CD14-positive monocyte (primary cell): ENCODE results near the gene ILF2. TPM values are rescaled to one million over a fixed set of nuclear protein-coding genes. Genes with fewer than 3 reads are reported as not detected.
"Not testable (repeated sequence)": the region's sequence is repeated elsewhere in the genome, so short reads cannot be mapped to it uniquely, and the experiment has no call there.

Experiments used
- DNase-seq, 3 donors: peaks; one replicate each; pipeline ENCODE4 v3.0.0-alpha.2; 2011 to 2022
- H2AFZ ChIP-seq: 2 replicates; pipeline ENCODE4 v1.6.0; 2012; ENCODE audit warnings: mild to moderate bottlenecking, low read depth, low read length, inconsistent platforms; ENCODE audit not compliant: insufficient read depth, poor library complexity, severe bottlenecking
- H3K27ac ChIP-seq, 2 donors: 1 replicate in 1 of 2; 2 replicates in 1 of 2; pipeline ENCODE4 v1.5.1; 2012 to 2013; ENCODE audit warnings: low read length in 2 of 2, control low read depth in 1 of 2, inconsistent platforms in 1 of 2, low read depth in 1 of 2, mild to moderate bottlenecking in 1 of 2
- H3K27me3 ChIP-seq, 2 donors: one replicate each; pipeline versions ENCODE4 v1.6.0 to v1.6.1; 2011 to 2013; ENCODE audit warnings: low read length in 2 of 2; ENCODE audit not compliant: control insufficient read depth in 2 of 2, insufficient read depth in 2 of 2
- H3K36me3 ChIP-seq, 2 donors: replicated peaks in 1 of 2; 1 replicate in 1 of 2; 2 replicates in 1 of 2; pipeline versions ENCODE4 v1.5.1 to v1.6.1; 2012 to 2013; ENCODE audit warnings: low read length in 2 of 2, control low read depth in 1 of 2, inconsistent platforms in 1 of 2, mild to moderate bottlenecking in 1 of 2; ENCODE audit not compliant: insufficient read depth in 2 of 2, control insufficient read depth in 1 of 2
- H3K4me1 ChIP-seq, 2 donors: 1 replicate in 1 of 2; 2 replicates in 1 of 2; pipeline versions ENCODE4 v1.5.1 to v1.6.1; 2012 to 2013; ENCODE audit warnings: low read length in 2 of 2, control low read depth in 1 of 2, inconsistent platforms in 1 of 2, mild to moderate bottlenecking in 1 of 2, moderate library complexity in 1 of 2; ENCODE audit not compliant: insufficient read depth in 2 of 2, control insufficient read depth in 1 of 2
- H3K4me2 ChIP-seq: replicated peaks from 2 replicates; pipeline ENCODE3; 2012; ENCODE audit warnings: low read length, moderate library complexity, mild to moderate bottlenecking; ENCODE audit not compliant: poor library complexity, severe bottlenecking; ENCODE audit errors: extremely low read depth
- H3K4me3 ChIP-seq, 3 experiments: fragments of 200-600 bp in 1 of 3; sonication (generic) in 1 of 3; replicated peaks in 1 of 3; 1 replicate in 2 of 3; 2 replicates in 1 of 3; pipeline ENCODE4 v1.5.1; 2011 to 2013; ENCODE audit warnings: low read length in 3 of 3, mild to moderate bottlenecking in 3 of 3, control low read depth in 2 of 3, low read depth in 2 of 3, inconsistent platforms in 1 of 3, moderate library complexity in 1 of 3
- H3K79me2 ChIP-seq: 2 replicates; pipeline ENCODE4 v1.6.0; 2012; ENCODE audit warnings: mild to moderate bottlenecking, control low read depth, inconsistent platforms, low read length, moderate library complexity; ENCODE audit not compliant: insufficient read depth
- H3K9ac ChIP-seq: 2 replicates; pipeline ENCODE4 v1.6.0; 2017; ENCODE audit warnings: low read length, mild to moderate bottlenecking; ENCODE audit not compliant: insufficient read depth, poor library complexity, severe bottlenecking
- H3K9me3 ChIP-seq, 2 donors: replicated peaks in 1 of 2; 1 replicate in 1 of 2; 2 replicates in 1 of 2; pipeline versions ENCODE4 v1.5.1 to v1.6.1; 2012 to 2013; ENCODE audit warnings: low read length in 2 of 2, control low read depth in 1 of 2; ENCODE audit not compliant: control insufficient read depth in 1 of 2, insufficient read depth in 1 of 2
- H4K20me1 ChIP-seq: 2 replicates; pipeline ENCODE4 v1.6.0; 2012; ENCODE audit warnings: mild to moderate bottlenecking, low read length, control low read depth, moderate library complexity; ENCODE audit not compliant: insufficient read depth
- H3K27ac Mint-ChIP-seq, 7 donors: one replicate each; pipeline ENCODE4 v1.8.0; 2020; ENCODE audit warnings: mild to moderate bottlenecking in 7 of 7, mixed read lengths in 7 of 7, moderate library complexity in 6 of 7, inconsistent platforms in 2 of 7
- H3K27me3 Mint-ChIP-seq, 3 donors: one replicate each; pipeline ENCODE4 v1.8.0; 2021 to 2022; ENCODE audit warnings: low read depth in 3 of 3, mild to moderate bottlenecking in 3 of 3, mixed read lengths in 3 of 3, moderate library complexity in 3 of 3, inconsistent platforms in 1 of 3
- H3K36me3 Mint-ChIP-seq, 2 donors: one replicate each; pipeline ENCODE4 v1.8.0; 2020; ENCODE audit warnings: mixed read lengths in 2 of 2, inconsistent platforms in 1 of 2, mild to moderate bottlenecking in 1 of 2
- H3K4me1 Mint-ChIP-seq: one replicate; pipeline ENCODE4 v1.8.0; 2020; ENCODE audit warnings: mild to moderate bottlenecking, mixed read lengths
- H3K4me3 Mint-ChIP-seq, 2 donors: one replicate each; pipeline ENCODE4 v1.8.0; 2020; ENCODE audit warnings: mild to moderate bottlenecking in 2 of 2, mixed read lengths in 2 of 2, moderate library complexity in 1 of 2
- H3K9me3 Mint-ChIP-seq, 7 donors: one replicate each; pipeline ENCODE4 v1.8.0; 2020 to 2022; ENCODE audit warnings: mixed read lengths in 7 of 7, mild to moderate bottlenecking in 6 of 7, moderate library complexity in 6 of 7, inconsistent platforms in 2 of 7
- CTCF ChIP-seq: fragments of 200-600 bp; IDR thresholded peaks from one replicate; pipeline ENCODE4 v1.8.0; 2022; ENCODE audit warnings: antibody characterized with exemption, mild to moderate bottlenecking
- WGBS: methylation state at CpG from one replicate; pipeline ENCODE4 v1.1.5; 2013; ENCODE audit warnings: missing lambda C conversion rate; ENCODE audit not compliant: insufficient coverage; 5-methylcytosine and 5-hydroxymethylcytosine counted together
- intact Hi-C, 2 donors: fragments of 100-400 bp; cut with micrococcal nuclease; formaldehyde crosslinking; loops; one replicate each; pipeline versions ENCODE4 v1.15.0 to v1.15.1; 2023
- polyA plus RNA-seq, 3 donors: library from polyadenylated mRNA; depleted of rRNA in 1 of 3; unstranded in 2 of 3; stranded (reverse) in 1 of 3; fragments of 300-500 nt in 2 of 3; fragments of >200 nt in 1 of 3; fragmentation: Illumina TruSeq in 2 of 3; gene quantifications; 1 replicate in 2 of 3; 2 replicates in 1 of 3; pipeline ENCODE4 v1.2.3, GENCODE V29; 2012 to 2021

ILF2 gene
- polyA plus RNA-seq, 3 donors = 103 to 118 (median 115) TPM

GRCh38 chr1:153673511-153673910, 2.7 kb upstream of the ILF2 start:
- Histone ChIP-seq H3K79me2 (peaks cover 23% of the 10 kb centered on the region), H3K4me1 (peaks cover 17 to 30% of the 10 kb centered on the region in 2 donors), H4K20me1 (no peaks in the 10 kb centered on the region), H3K9me3 (peaks cover 0 to 4% of the 10 kb centered on the region in 2 donors), H3K4me2 (no peak overlapping the region), H3K4me3 (no peak overlapping the region), H3K27me3 (peaks cover 2 to 9% of the 10 kb centered on the region in 2 donors), H3K27ac (no peak overlapping the region), H3K36me3 (peaks cover 0 to 12% of the 10 kb centered on the region in 2 donors), H2AFZ (no peak overlapping the region), H3K9ac (no peak overlapping the region)
- Mint-ChIP-seq H3K9me3 (peaks cover 0 to 8% (median 4%) of the 10 kb centered on the region in 7 donors), H3K4me1 (peaks cover 27% of the 10 kb centered on the region), H3K36me3 (peaks cover 13 to 15% of the 10 kb centered on the region in 2 donors), H3K27me3 (peaks cover 9 to 14% (median 12%) of the 10 kb centered on the region in 3 donors), H3K4me3 (no peak overlapping the region), H3K27ac (no peak overlapping the region)
- no peak for TF ChIP-seq CTCF
- DNase-seq = no peak
- WGBS = no CpG with 5 or more reads among the region's 2 CpGs
- intact Hi-C loops = loop anchor here in 1 of 2 donors (5.0 kb wide), 1 partner anchor 41 kb away; the partner anchor contains the start of gene CHTOP

- H3K9me3 Mint-ChIP-seq, H3K4me3 Mint-ChIP-seq, H4K20me1 ChIP-seq, H3K27me3 Mint-ChIP-seq, H3K9me3 ChIP-seq, H3K27me3 ChIP-seq: not testable (repeated sequence)
- Histone ChIP-seq H3K27ac (peak overlapping the region; percentile 63 to 72), H3K4me2 (peak overlapping the region; percentile 92), H3K36me3 (peaks cover 15 to 29% of the 10 kb centered on the region in 2 donors), H3K4me1 (peaks cover 9 to 18% of the 10 kb centered on the region in 2 donors), H3K79me2 (peaks cover 39% of the 10 kb centered on the region), H2AFZ (peak overlapping the region; percentile 53), H3K9ac (peak overlapping the region; percentile 54), H3K4me3 (peak overlapping the region; percentile 52 to 95 (median 90))
- 38% methylated on average over 4 of the region's 28 CpGs for WGBS
- Mint-ChIP-seq H3K36me3 (peaks cover 22 to 28% of the 10 kb centered on the region in 2 donors), H3K27ac (peak overlapping the region in 5 of 7 donors; percentile 13 to 78 (median 69)), H3K4me1 (peaks cover 17% of the 10 kb centered on the region)
- peak in 2 of 3 donors; percentile 27 to 31 for DNase-seq
- intact Hi-C loops = loop anchor here in 1 of 2 donors (2.0 to 5.0 kb wide), 2 partner anchors 39 to 55 kb away; partner anchors contain the start of gene CHTOP
Observed at GRCh38 chr1:153671628-153672353, 998 bp upstream of the ILF2 start.
